Hepatic stellate cell (primary cell): ENCODE measurements around the gene R3HDM2.
A peak's percentile ranks its signal among the peaks of the same experiment; 100 is the strongest.

ENCODE experiments used
- DNase-seq: peaks from one replicate; pipeline ENCODE4 v3.0.0; 2011; ENCODE audit warnings: low spot score

Gene R3HDM2

DNA sequence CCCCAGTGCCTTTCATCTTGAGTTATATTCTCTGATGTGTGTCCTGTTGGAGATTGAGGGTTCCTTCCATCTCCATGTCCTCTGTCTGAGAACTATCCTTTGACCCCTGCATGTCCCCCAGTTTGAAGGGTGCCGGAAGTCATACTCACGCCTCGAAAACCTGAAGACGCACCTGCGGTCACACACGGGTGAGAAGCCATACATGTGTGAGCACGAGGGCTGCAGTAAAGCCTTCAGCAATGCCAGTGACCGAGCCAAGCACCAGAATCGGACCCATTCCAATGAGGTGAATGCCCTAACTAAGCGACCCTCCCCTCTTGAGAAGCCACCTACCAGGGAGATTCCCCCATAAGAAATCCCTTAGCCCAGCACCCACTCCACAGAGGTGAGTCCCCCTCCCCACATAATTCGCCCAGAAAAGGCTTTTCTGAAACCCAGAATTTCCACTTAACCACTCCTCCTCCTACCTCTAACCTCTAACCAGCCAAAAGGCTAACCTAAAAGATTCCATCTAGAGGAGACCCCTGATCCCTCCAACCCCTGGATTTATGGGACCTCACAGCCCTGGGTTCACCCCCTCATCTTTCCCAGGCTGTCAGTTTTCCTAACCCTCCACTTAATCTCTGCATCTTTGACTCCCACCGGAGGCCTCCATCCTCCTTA, 36.5 kb upstream of the R3HDM2 start:
- DNase-seq = no peak

DNA sequence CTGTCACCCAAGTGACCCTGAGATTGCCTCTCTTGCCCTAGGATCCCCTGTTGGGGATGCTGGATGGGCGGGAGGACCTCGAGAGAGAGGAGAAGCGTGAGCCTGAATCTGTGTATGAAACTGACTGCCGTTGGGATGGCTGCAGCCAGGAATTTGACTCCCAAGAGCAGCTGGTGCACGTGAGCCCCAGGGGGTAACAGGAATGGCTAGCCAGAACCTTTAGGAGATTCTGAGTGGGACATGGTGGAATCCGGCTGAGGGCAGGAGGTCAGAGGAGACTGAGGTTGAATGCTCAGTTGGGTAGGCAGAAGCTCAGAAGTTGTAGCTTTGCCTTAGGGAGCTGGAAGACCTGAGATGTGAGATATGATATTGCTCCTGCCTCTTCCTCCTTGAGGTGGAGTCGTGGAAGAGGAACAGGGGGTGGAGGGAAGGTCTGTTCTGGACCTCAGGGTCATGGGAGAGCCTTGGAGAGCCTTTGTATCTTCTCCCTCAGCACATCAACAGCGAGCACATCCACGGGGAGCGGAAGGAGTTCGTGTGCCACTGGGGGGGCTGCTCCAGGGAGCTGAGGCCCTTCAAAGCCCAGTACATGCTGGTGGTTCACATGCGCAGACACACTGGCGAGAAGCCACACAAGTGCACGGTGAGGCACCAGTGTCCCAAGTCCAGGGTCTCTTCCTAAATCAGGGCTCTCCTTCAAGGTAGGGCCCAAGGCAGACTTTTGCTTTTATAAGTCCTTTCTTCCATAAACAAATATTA, 35.1 kb upstream of the R3HDM2 start:
- DNase-seq = no peak

DNA sequence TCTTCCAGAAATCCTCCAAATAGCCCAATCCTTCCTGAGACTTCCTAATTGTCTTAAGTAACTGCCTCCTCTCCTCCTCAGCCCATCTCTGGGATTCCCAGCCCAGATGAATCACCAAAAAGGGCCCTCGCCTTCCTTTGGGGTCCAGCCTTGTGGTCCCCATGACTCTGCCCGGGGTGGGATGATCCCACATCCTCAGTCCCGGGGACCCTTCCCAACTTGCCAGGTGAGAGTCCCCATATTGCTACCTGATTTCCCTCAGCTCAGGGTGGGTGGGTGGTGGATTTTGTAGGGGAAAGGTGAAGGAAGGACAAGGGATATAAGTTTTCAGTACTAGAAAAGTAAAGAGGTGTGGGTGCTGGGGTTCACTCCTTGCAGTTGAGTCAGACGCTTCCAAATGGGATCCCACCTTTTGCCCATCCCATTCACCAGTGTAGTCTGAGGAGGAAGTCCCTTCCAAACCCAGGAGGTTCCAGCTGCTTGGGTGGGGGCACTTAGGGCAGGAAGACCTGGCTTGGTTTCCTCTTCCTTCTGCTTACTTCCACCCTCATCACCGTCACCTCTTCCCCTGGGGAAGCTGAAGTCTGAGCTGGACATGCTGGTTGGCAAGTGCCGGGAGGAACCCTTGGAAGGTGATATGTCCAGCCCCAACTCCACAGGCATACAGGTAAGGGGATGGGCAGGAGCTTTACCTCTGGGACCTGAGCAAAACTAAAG, 34.3 kb upstream of the R3HDM2 start:
- no peak for DNase-seq

DNA sequence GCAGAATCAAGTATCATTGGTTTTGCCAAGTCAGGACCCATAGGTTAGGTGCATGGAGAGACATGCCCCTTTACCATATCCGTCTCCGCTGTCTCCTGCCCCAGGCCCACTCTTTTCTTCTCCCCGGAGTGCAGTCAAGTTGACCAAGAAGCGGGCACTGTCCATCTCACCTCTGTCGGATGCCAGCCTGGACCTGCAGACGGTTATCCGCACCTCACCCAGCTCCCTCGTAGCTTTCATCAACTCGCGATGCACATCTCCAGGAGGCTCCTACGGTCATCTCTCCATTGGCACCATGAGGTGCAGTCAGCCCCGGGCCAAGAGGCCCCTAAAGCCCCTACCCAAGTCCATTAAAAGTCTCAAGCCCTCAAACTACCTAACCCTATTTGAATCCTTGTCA, 33.7 kb upstream of the R3HDM2 start:
- no peak for DNase-seq

DNA sequence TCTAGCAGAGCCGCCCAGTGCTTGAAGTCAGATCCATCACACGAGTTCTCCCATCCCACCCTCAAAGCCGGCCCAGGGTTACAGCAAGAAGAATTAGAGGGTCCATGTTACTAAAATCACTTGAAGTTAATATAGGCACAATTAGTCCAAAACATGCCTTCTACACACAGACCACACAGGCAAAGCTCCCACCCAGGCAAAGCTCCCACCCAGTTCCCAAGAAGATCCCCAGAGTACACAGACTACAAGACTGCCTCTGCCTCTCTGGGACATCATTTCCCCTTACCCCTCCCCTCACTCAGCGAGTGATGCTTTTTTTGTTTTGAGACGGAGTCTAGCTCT, 32.0 kb upstream of the R3HDM2 start:
- no peak for DNase-seq

DNA sequence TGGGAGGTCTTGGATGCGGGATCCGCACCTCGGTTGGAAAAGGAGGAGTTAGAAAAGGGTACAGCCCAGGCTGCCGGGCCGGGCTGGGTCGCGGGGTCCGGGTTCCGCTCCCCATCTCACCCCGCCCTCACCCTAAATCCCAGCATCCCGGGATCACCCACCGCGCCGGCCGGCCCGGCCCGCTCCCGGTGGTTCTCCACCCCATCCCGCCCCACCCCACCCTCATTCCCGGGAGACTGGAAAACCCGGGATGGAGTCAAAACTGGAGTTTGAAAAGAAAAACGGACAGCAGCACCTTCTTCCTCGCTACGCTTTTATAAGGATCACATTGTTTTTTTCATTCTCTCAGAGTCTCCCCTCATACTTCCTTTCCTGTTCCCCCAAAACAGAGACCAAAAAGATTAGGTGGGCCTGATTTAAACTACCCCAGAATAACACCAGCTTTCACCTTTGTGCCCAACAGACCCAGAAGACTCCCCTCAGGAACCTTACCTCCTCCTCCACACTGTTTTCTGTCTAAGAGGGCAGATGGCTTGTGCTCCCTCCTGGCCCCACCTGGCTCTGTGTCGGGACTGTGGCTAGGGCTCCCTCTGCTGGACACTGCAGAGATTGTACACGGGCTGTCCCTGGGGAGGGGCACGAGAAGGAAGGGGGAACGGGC, 31.5 kb upstream of the R3HDM2 start:
- DNase-seq = peak; percentile 94

DNA sequence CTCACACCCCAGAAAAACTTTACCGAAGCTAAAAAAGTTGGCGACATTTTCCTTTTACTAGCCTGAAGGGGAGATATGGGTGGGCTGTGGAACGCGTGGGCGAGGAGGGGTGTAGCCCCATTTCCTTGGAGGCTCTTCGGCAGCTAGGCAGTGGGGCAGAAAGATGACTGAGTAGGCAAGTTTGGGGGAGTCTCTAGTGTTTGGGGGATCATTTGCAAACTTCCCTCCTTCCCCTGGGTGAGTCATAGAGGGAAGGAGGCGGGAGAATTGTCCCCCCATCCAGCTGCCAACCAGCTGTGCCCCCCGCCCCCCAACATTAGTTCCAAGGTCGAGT, 31.0 kb upstream of the R3HDM2 start:
- peak; percentile 60 for DNase-seq

DNA sequence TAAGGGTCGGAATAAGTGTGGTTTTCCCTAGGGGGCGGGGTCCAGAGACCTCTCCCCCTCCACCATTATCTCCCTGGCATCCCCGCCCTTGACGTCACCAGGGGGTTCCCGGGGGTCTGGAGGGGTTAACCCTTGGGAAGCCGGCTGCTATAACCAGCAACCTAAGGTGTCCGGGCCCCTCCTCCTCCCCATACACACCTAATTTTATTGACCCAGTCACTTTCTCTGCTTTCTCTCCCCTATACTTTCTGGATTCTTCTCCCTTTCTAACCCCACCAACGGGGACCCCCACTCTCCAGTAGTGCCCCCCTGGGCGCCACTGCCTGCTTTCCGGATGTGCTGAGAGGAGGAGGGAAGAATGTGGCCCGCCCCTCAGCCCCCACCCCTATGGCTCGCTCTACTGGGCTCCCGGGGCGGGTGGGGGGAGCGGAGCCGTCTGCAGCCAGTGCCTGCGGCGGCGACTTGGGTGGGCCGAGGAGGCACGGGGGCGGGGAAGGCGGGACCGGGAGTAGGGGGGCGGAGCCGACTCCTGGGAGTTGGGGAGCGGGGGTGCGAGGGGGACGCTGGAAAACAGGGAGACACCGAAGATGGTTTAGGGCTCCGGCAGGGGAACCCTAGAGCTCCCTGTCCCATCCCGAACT, 30.6 kb upstream of the R3HDM2 start:
- DNase-seq = peak; percentile 85

DNA sequence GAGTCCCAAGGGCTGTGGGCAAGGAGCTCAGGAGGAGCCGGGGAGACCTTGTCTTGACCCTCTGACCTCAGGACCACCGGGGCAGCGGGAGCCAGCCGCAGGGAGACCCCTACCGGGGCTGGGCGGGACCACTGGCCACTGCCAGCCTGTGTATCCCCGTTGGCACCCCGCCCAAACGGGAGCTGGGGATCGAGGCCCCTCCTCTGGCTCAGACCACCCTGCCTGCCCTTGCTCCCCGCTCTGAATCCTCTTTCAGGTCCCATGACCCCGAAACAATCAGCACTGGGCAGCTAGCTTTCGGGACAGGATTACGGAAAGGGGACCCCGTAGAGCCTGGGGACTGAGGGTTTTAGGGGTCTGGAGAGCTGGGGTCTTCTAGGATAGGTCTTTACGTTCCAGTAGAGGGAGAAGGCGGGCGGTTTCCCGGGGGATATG, 30.0 kb upstream of the R3HDM2 start:
- no peak for DNase-seq

DNA sequence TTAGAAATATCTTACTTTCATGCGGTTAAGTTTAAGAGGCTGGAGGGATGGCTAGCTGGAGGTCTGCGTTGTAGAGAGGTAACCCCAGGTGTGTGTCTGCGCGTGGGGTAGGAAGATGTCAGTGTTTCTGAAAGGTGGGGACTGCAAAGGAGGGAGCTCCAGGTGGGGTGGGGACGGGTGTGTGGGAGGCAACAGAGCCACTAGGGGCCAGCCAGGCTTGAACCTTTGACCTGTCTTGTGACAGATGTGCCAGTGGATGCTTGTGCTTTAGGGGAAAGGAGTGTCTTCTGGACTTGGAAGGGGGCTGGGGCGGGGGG, 29.6 kb upstream of the R3HDM2 start:
- no peak for DNase-seq

DNA sequence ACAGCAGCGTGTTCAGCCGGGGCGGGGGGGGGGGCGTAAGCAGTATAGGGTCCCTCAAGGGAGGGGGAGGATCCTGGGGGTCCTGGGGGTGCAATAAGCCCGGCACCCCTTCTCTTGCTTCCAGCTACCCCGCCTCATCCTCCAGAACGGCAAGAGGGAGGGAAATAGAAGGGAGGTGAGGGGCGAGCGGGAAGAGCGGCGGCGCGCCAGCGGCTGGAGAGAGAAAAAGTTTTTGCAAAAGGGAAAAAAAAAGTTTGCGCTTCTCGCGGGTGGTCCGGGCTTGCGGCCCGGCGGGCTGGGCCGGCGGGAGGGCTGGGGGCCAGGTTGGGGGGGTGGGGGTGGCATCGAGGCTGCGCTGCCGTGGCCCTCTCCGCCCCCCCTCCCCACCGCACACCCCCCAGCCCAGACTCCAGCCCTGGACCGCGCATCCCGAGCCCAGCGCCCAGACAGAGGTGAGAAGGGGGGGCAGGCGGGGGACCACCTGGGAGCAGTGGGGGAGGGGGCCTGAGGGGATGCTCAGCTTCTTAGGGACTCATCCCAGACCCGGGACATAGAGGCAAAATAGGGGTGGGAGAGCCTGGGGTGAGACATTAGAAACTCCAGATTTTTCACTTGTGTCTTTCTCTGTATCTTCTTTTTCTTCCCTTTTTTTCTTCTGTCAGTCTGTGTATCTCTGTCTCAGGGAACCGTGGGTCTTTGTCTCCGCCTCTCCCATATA, 29.1 kb upstream of the R3HDM2 start, which contains the start of gene GLI1:
Gene GLI1, plus strand, starts transcription at position 36 of the 718 bp plus-strand sequence. CDS start 3,907 bp downstream, outside the sequence.
- peak; percentile 78 for DNase-seq

DNA sequence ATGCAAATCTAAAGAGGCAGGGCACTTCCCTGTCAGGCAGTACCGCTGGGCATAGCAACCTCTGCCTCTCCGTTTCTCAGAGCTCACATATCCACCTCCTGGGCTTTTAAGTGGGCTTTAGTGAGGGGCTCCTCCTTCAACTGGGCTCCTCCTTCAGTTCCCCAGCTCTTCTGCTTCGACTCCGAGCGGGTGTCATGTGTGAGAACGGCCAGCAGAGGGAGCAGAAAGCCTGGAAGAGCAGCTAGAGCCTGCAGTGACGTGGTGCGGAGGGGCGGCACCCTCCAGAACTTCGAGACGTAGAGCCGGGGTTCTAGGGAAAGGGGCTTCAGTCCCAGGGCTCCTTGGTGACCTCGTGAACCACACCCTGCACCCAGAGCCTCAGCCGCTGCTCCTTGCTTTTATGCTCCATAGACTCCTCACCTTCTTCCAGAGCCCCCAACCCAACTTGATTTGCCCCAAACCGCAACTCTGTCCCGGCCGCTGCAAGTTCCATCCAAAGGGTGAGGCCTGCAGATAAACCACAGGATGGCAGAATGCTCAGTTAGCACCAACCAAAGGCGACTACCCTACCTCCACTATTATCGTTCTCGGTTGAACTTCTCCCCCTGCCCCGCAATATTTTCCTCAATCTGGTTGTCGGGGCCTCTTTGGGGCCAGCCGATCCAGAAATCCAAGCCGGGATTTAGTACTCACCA, 28.4 kb upstream of the R3HDM2 start:
- DNase-seq = peak; percentile 89

DNA sequence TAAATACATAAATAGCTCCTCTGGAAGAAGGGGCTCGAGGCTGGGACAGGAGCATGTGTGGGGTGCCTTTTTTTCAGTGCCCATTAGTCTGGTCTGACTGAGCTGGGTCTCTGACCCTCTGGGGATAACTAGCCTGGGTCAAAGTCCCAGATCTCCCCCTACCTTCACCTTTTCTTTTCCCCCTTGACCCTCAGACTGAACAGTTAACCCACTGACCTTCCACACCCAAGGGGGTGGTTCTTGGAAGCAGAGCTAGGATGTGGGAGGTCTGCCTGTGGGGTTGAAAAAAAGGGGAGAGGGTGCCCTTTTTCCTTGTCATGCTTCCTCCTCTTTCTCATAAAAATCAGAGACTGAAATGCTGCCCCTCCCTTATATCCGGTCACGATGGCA, 27.8 kb upstream of the R3HDM2 start:
- no peak for DNase-seq

DNA sequence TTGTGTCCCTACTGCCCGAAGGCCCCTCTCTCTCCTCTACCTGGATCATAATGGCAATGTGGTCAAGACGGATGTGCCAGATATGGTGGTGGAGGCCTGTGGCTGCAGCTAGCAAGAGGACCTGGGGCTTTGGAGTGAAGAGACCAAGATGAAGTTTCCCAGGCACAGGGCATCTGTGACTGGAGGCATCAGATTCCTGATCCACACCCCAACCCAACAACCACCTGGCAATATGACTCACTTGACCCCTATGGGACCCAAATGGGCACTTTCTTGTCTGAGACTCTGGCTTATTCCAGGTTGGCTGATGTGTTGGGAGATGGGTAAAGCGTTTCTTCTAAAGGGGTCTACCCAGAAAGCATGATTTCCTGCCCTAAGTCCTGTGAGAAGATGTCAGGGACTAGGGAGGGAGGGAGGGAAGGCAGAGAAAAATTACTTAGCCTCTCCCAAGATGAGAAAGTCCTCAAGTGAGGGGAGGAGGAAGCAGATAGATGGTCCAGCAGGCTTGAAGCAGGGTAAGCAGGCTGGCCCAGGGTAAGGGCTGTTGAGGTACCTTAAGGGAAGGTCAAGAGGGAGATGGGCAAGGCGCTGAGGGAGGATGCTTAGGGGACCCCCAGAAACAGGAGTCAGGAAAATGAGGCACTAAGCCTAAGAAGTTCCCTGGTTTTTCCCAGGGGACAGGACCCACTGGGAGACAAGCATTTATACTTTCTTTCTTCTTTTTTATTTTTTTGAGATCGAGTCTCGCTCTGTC, 26.1 kb upstream of the R3HDM2 start:
- DNase-seq = no peak

DNA sequence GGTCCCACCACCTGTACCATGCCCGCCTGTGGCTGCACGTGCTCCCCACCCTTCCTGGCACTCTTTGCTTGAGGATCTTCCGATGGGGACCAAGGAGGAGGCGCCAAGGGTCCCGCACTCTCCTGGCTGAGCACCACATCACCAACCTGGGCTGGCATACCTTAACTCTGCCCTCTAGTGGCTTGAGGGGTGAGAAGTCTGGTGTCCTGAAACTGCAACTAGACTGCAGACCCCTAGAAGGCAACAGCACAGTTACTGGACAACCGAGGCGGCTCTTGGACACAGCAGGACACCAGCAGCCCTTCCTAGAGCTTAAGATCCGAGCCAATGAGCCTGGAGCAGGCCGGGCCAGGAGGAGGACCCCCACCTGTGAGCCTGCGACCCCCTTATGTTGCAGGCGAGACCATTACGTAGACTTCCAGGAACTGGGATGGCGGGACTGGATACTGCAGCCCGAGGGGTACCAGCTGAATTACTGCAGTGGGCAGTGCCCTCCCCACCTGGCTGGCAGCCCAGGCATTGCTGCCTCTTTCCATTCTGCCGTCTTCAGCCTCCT, 25.4 kb upstream of the R3HDM2 start:
- no peak for DNase-seq

DNA sequence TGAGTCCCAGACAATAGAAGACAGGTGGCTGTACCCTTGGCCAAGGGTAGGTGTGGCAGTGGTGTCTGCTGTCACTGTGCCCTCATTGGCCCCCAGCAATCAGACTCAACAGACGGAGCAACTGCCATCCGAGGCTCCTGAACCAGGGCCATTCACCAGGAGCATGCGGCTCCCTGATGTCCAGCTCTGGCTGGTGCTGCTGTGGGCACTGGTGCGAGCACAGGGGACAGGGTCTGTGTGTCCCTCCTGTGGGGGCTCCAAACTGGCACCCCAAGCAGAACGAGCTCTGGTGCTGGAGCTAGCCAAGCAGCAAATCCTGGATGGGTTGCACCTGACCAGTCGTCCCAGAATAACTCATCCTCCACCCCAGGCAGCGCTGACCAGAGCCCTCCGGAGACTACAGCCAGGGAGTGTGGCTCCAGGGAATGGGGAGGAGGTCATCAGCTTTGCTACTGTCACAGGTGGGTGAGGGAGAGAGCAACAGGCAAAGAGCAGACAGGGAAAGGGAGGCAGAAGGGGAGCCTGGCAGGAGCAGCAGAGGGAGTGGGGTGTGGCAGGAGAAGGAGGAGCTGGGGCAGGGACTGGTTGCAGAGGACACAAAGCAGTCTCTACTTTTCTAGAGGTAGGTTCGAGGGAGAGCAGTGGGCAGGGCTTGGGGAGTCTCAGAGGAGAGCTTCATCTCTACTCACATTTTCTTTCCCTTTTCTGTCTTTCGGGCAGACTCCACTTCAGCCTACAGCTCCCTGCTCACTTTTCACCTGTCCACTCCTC, 24.7 kb upstream of the R3HDM2 start:
- DNase-seq = no peak

DNA sequence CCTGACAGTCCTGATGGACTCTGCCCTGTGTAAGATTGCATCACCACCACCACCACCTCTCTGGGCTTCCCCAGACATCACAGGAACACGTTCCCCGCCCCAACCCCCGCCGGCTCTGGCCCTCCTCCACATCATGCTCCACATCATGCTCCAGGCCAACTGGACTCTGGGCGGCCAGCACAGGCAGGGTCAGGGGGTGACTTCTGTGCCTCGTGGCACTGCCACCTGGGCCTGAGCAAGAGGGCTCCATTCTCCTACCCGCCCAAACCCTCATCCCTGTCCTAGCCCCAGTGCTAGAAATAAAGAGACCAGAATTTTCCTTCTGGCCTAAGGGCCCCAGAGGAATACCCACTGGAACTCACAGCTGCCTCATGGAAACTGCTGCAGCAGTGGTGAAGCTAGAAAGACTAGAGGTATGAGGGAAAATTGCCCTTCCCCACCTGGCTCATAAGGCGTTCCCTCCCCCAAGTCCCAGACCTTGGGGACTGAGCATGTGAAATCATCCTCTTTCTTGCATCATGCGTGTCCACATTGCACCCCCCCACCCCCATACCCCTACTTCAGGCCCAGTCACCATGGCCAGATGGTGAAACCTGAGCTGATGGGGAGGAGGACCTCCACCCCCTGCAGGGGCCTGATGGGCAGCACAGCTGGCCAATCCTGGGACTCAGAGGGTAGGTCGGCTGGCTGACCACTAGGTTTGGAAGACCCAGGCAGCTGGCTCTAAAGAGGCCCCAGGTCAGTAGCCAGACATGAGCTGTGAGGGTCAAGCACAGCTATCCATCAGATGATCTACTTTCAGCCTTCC, 23.9 kb upstream of the R3HDM2 start, which contains the start of gene INHBE:
Gene INHBE, plus strand, starts transcription at position 742 of the 808 bp plus-strand sequence. CDS start 230 bp downstream, outside the sequence.
- DNase-seq = no peak

DNA sequence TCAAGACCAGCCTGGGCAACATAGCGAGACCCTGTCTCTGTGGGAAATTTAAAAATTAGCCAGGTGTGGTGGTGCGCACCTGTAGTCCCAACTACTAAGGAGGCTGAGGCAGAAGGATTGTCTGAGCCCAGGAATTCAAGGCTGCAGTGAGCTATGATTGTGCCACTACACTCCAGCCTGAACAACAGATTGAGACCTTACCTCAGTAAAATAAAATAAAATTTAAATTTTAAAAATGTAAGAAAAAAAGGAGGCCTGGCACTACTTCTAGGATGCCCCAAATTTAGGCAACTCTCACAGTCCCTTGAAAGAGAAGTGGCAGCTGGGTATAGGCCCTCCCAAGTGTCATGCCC, 23.3 kb upstream of the R3HDM2 start:
- no peak for DNase-seq
